OCI-LY1 (cell line): Measurements from ENCODE around the gene TRIM9.

ENCODE experiments used
- H2AFZ ChIP-seq: fragments of 200-600 bp; sonication (generic), shearing (Covaris generic); 2 replicates; pipeline ENCODE4 v1.6.0; 2014; ENCODE audit warnings: antibody characterized with exemption, mild to moderate bottlenecking, low read length
- H3F3A ChIP-seq: fragments of 200-600 bp; sonication (generic), shearing (Covaris generic); 2 replicates; pipeline ENCODE4 v1.6.0; 2014; ENCODE audit warnings: mild to moderate bottlenecking, antibody characterized with exemption, low read length, moderate library complexity; ENCODE audit not compliant: insufficient read depth
- H3K27ac ChIP-seq: fragments of 200-600 bp; sonication (generic); 2 replicates; pipeline ENCODE4 v1.5.1; 2014; ENCODE audit warnings: low read length, mixed run types, mild to moderate bottlenecking, low read depth; ENCODE audit not compliant: poor library complexity, severe bottlenecking
- H3K27me3 ChIP-seq: fragments of 200-600 bp; sonication (generic); 2 replicates; pipeline ENCODE4 v1.6.0; 2014; ENCODE audit warnings: antibody characterized with exemption, mild to moderate bottlenecking, low read length, moderate library complexity; ENCODE audit not compliant: insufficient read depth
- H3K36me3 ChIP-seq: fragments of 200-600 bp; sonication (generic); 2 replicates; pipeline ENCODE4 v1.6.1; 2014; ENCODE audit warnings: mild to moderate bottlenecking, antibody characterized with exemption, low read length, moderate library complexity, mixed read lengths; ENCODE audit not compliant: insufficient read depth
- H3K4me1 ChIP-seq: fragments of 200-600 bp; sonication (generic); 2 replicates; pipeline ENCODE4 v1.5.1; 2014; ENCODE audit warnings: mild to moderate bottlenecking, low read length, moderate library complexity; ENCODE audit not compliant: insufficient read depth, severe bottlenecking
- H3K4me2 ChIP-seq: fragments of 200-600 bp; sonication (generic), shearing (Covaris generic); 2 replicates; pipeline ENCODE4 v1.6.1; 2014; ENCODE audit warnings: low read length
- H3K4me3 ChIP-seq: fragments of 200-600 bp; sonication (generic); 2 replicates; pipeline ENCODE4 v1.5.1; 2014; ENCODE audit warnings: low read length, low read depth, mild to moderate bottlenecking, mixed read lengths; ENCODE audit not compliant: poor library complexity, severe bottlenecking
- H3K79me2 ChIP-seq: fragments of 200-600 bp; shearing (Covaris generic); 2 replicates; pipeline ENCODE4 v1.6.1; 2016; ENCODE audit warnings: mixed run types, low read length, mixed read lengths; ENCODE audit not compliant: insufficient read depth
- H3K9ac ChIP-seq: fragments of 200-600 bp; sonication (generic), shearing (Covaris generic); 2 replicates; pipeline ENCODE4 v1.6.1; 2014; ENCODE audit warnings: mild to moderate bottlenecking, low read length, mixed read lengths
- H3K9me2 ChIP-seq: fragments of 200-600 bp; sonication (generic), shearing (Covaris generic); 2 replicates; pipeline ENCODE4 v1.6.1; 2014; ENCODE audit warnings: low read depth, mild to moderate bottlenecking, low read length, mixed read lengths
- H3K9me3 ChIP-seq: fragments of 200-600 bp; shearing (Covaris generic); 2 replicates; pipeline ENCODE4 v1.6.1; 2014; ENCODE audit warnings: low read length, mixed read lengths
- H4K20me1 ChIP-seq: fragments of 200-600 bp; sonication (generic), shearing (Covaris generic); 2 replicates; pipeline ENCODE4 v1.6.0; 2016; ENCODE audit warnings: mild to moderate bottlenecking, low read length; ENCODE audit not compliant: insufficient read depth
- EZH2 ChIP-seq: fragments of 200-600 bp; sonication (generic), shearing (Covaris generic); IDR thresholded peaks from 2 replicates; pipeline ENCODE4 v1.8.0; 2017; ENCODE audit warnings: borderline replicate concordance, mixed run types, mild to moderate bottlenecking, antibody characterized with exemption, low read length, moderate library complexity, mixed read lengths
- TF ChIP-seq, protein P1 (sequence below): fragments of 200-600 bp; sonication (generic), shearing (Covaris generic); IDR thresholded peaks from 2 replicates; pipeline ENCODE4 v1.5.1; 2017; ENCODE audit warnings: mild to moderate bottlenecking, antibody characterized with exemption, low read length, moderate library complexity, mixed read lengths

The TRIM9 gene

GRCh38 chr14:51139121-51139681, 44.3 kb upstream of the TRIM9 start:
- Histone ChIP-seq H3K9me2 (no peaks in the 10 kb centered on the region), H3K79me2 (no peaks in the 10 kb centered on the region), H3K4me1 (no peaks in the 10 kb centered on the region), H3K4me3 (no peak overlapping the region), H2AFZ (no peak overlapping the region), H3K27ac (no peak overlapping the region), H3K9me3 (no peaks in the 10 kb centered on the region), H3K36me3 (no peaks in the 10 kb centered on the region), H3F3A (no peaks in the 10 kb centered on the region), H3K9ac (no peak overlapping the region), H3K27me3 (no peaks in the 10 kb centered on the region), H3K4me2 (no peak overlapping the region), H4K20me1 (no peaks in the 10 kb centered on the region)
- TF ChIP-seq, protein P1, sequence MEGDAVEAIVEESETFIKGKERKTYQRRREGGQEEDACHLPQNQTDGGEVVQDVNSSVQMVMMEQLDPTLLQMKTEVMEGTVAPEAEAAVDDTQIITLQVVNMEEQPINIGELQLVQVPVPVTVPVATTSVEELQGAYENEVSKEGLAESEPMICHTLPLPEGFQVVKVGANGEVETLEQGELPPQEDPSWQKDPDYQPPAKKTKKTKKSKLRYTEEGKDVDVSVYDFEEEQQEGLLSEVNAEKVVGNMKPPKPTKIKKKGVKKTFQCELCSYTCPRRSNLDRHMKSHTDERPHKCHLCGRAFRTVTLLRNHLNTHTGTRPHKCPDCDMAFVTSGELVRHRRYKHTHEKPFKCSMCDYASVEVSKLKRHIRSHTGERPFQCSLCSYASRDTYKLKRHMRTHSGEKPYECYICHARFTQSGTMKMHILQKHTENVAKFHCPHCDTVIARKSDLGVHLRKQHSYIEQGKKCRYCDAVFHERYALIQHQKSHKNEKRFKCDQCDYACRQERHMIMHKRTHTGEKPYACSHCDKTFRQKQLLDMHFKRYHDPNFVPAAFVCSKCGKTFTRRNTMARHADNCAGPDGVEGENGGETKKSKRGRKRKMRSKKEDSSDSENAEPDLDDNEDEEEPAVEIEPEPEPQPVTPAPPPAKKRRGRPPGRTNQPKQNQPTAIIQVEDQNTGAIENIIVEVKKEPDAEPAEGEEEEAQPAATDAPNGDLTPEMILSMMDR = no peak
- TF ChIP-seq EZH2 = no peak

- Histone ChIP-seq H3K27me3 (no peaks in the 10 kb centered on the region), H3K4me3 (no peak overlapping the region), H3K4me1 (no peaks in the 10 kb centered on the region), H3K79me2 (no peaks in the 10 kb centered on the region), H2AFZ (no peak overlapping the region), H3K9me3 (no peaks in the 10 kb centered on the region), H3F3A (no peaks in the 10 kb centered on the region), H3K36me3 (no peaks in the 10 kb centered on the region), H3K4me2 (no peak overlapping the region), H4K20me1 (no peaks in the 10 kb centered on the region), H3K9ac (no peak overlapping the region), H3K27ac (no peak overlapping the region), H3K9me2 (no peaks in the 10 kb centered on the region)
- no peak for TF ChIP-seq EZH2
- TF ChIP-seq, protein P1 = no peak
Measured at GRCh38 chr14:51138404-51139103, 43.6 kb upstream of the TRIM9 start.

DNA sequence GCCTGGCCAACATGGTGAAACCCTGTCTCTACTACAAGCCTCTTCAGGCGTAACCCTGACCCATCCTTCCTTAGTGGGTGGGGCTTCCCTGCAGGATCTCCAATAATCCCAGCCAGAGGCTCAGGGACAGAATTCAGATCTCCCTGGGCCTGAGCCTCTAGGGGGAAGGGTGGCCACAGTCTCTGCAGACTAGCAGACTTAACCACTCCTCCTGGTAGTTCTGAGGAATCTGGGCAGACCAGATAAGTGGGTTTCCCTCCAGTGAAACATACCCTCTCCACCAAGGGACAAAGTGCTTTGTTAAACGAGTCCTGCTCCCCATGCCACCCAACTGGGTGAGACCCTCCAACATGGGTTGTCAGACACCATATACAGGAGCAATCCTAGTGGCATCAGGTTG, 36.6 kb upstream of the TRIM9 start:
- H3K9me2 ChIP-seq = no peaks in the 10 kb centered on the region
- H3K9me3 ChIP-seq = no peaks in the 10 kb centered on the region
- no peak overlapping the region for H2AFZ ChIP-seq

More for the DNA sequence above, 36.6 kb upstream of the TRIM9 start:
- no peak overlapping the region for H3K27ac ChIP-seq
- no peak overlapping the region for H3K9ac ChIP-seq
- no peaks in the 10 kb centered on the region for H3K27me3 ChIP-seq
- no peaks in the 10 kb centered on the region for H3K79me2 ChIP-seq
- H3K4me2 ChIP-seq = no peak overlapping the region
- no peaks in the 10 kb centered on the region for H3K4me1 ChIP-seq
- TF ChIP-seq, protein P1 = no peak
- no peak for TF ChIP-seq EZH2
- H3K36me3 ChIP-seq = no peaks in the 10 kb centered on the region
- H3K4me3 ChIP-seq = no peak overlapping the region
- no peaks in the 10 kb centered on the region for H4K20me1 ChIP-seq
- no peaks in the 10 kb centered on the region for H3F3A ChIP-seq
